CD1c-positive myeloid dendritic cell (primary cell): ENCODE data around the gene ANO4.
"Not testable (repeated sequence)": the region's sequence is repeated elsewhere in the genome, so short reads cannot be mapped to it uniquely, and the experiment has no call there.

ENCODE experiments used
- DNase-seq: peaks from one replicate; pipeline ENCODE4 v3.0.0-alpha.2; 2016; ENCODE audit errors: extremely low spot score

Gene ANO4

GRCh38 chr12:100871195-100871734 lies 76.7 kb downstream of the ANO4 start:
- no peak for DNase-seq

GRCh38 chr12:100875156-100875555 lies 80.6 kb downstream of the ANO4 start:
- no peak for DNase-seq

GRCh38 chr12:100875771-100876170 lies 81.2 kb downstream of the ANO4 start:
- no peak for DNase-seq

GRCh38 chr12:100877776-100878175 lies 83.2 kb downstream of the ANO4 start:
- DNase-seq: no peak

GRCh38 chr12:100895192-100895591 lies 100.6 kb downstream of the ANO4 start:
- no peak for DNase-seq

GRCh38 chr12:100896192-100896591 lies 101.6 kb downstream of the ANO4 start:
- no peak for DNase-seq

GRCh38 chr12:100897240-100897639 lies 102.7 kb downstream of the ANO4 start:
- DNase-seq: no peak

- DNase-seq: no peak
Measured at GRCh38 chr12:100899301-100899700, 104.7 kb downstream of the ANO4 start.

GRCh38 chr12:100900808-100901207 lies 106.2 kb downstream of the ANO4 start:
- DNase-seq: no peak

GRCh38 chr12:100901266-100901665 lies 106.7 kb downstream of the ANO4 start:
- DNase-seq: no peak

- DNase-seq: no peak
Measured at GRCh38 chr12:100904270-100904669, 109.7 kb downstream of the ANO4 start.

GRCh38 chr12:100908501-100908900 lies 113.9 kb downstream of the ANO4 start:
- DNase-seq: no peak

- no peak for DNase-seq
Measured at GRCh38 chr12:100913872-100914592, 119.5 kb downstream of the ANO4 start.

- no peak for DNase-seq
Measured at GRCh38 chr12:100919116-100919515, 124.5 kb downstream of the ANO4 start.

- DNase-seq: no peak
Measured at GRCh38 chr12:100920493-100920892, 125.9 kb downstream of the ANO4 start.

- no peak for DNase-seq
Measured at GRCh38 chr12:100926669-100927248, 132.2 kb downstream of the ANO4 start.

GRCh38 chr12:100927826-100928225 lies 133.2 kb downstream of the ANO4 start:
- no peak for DNase-seq

- DNase-seq: no peak
Measured at GRCh38 chr12:100932571-100932970, 138.0 kb downstream of the ANO4 start.

- not testable (repeated sequence) for DNase-seq
Measured at GRCh38 chr12:100933531-100933930, 139.0 kb downstream of the ANO4 start.

GRCh38 chr12:100935929-100936328 lies 141.4 kb downstream of the ANO4 start:
- no peak for DNase-seq

GRCh38 chr12:100936661-100937060 lies 142.1 kb downstream of the ANO4 start:
- no peak for DNase-seq

GRCh38 chr12:100940503-100940902 lies 145.9 kb downstream of the ANO4 start:
- DNase-seq: no peak

GRCh38 chr12:100942984-100943749 lies 148.6 kb downstream of the ANO4 start:
- DNase-seq: no peak
